HG03039 (cell line): ENCODE results near the gene TAS2R10.
"Not testable (repeated sequence)": the region's sequence is repeated elsewhere in the genome, so short reads cannot be mapped to it uniquely, and the experiment has no call there.

ENCODE experiments used
- ATAC-seq: cut with Tn5 transposase; IDR thresholded peaks from one replicate; pipeline ENCODE4 v1.9.1; 2021; ENCODE audit warnings: mild to moderate bottlenecking, moderate library complexity; ENCODE audit not compliant: unreplicated experiment

TAS2R10 gene

DNA sequence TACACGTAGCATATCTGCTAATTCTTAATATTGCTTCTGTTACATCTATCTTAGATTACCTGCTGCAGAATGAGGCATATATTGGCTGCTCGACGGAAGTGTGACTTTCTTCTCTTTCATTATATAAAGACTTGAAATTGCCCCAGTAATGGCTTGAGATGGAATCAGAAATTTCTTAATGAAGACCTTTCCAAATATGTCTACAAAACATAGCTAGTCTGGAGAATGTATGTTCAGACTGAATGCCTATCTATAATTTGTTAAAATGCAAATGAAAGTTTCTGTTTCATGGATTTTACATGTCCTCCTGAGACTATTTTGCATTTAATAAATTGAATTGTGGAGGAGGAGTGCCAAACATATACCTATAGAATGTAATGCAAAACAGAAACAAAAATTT, at the start of gene TAS2R10:
Gene TAS2R10 (minus strand): TSS at position 101 of the 400 bp plus-strand sequence. CDS start 89 bp downstream, at position 12.
- ATAC-seq: no peak

DNA sequence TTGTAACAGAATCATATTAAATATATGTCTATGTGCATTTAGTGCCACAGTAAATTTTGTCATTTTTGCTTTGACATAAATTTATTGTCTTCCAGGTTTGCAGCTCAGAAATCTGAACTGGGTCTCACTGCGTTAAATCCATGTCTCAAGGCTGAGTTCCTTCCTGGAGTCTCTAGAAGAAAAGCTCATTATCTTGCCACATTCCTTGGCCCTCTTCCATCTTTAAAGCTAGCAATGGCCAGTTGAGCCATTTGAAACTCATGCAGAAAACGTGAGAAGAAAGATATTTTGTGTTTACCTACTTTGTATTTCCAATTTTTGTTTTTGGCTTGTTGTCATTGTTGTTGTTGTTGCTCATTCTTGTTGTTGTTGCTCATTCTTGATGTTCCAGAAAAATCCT, 47.2 kb upstream of the TAS2R10 start:
- ATAC-seq: no peak

- no peak for ATAC-seq
These were observed 41.2 kb upstream of the TAS2R10 start for GRCh38 chr12:10867381-10867780.

DNA sequence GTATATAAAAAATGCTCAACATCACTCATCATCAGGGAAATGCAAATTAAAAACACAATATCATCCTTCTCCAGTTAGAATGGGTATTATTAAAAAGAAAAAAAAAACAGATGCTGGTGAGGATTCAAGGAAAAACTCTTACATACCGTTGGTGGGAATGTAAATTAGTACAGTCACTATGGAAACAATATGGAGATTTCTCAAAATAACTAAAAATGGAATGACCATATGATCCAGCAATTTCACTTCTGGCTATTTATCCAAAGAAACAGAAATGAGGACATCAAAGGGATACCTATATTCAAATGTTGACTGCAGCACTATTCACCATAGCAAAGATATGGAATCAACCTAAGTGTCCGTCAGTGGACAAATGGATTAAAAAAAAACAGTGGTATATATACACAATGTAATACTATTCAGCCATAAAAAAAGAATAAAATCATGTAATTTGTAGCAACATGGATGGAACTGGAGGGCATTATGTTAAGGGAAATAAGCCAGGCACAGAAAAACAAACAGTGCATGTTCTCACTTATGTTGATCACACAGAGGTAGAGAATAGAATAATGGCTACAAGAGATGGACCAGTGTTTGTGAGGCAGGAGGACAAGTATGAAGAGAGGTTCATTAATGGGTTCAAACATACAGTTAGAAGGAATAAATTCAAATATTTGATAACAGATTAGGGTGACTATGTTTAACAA, 37.5 kb upstream of the TAS2R10 start:
- ATAC-seq: no peak

DNA sequence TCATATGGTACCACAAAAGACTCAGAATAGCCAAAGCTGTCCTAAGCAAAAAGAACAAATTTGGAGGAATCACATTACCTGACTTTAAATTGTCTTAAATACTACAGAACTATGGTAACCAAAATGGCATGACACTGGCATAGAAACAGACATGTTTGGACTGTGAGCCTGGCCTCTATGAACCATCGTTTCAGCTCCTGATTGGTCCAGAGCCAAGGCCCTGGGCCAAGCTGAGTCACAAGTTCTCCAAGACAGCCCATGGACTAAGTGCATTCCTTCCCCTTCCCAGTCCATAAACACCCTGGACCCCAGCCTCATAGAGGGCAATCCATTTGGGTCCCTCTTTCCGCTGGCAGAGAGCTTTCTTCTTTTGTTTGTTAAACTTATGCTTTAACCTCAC, 35.2 kb upstream of the TAS2R10 start:
- no peak for ATAC-seq

GRCh38 chr12:10855807-10856206, 29.6 kb upstream of the TAS2R10 start:
- ATAC-seq: no peak

- ATAC-seq: no peak
These were observed 27.6 kb upstream of the TAS2R10 start for GRCh38 chr12:10853776-10854175.

GRCh38 chr12:10851243-10851858, 25.2 kb upstream of the TAS2R10 start:
- no peak for ATAC-seq

GRCh38 chr12:10849425-10849878, 23.3 kb upstream of the TAS2R10 start, which contains the start of gene PRR4:
Gene PRR4, minus strand, starts transcription at chr12:10849475. Its CDS starts 38 bp downstream, at chr12:10849437.
- ATAC-seq: no peak

DNA sequence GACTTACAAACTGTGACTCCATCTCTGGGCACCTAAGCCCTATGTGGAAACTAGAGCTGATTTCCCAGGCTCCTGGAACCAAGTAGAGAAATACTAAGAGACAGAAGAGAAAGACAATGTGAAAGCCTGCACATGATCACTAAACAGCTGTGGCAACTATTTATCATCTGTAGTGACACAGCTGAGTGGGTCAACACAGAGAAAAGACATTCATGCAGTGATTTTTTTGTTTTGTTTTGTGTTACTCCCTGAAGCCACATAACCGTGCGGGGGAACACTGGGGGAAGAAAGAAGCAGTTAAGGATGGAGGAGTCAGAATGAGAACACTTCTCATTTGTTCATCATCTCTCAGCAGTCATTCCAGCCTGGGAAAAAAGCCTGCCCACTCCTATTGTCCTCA, 21.6 kb upstream of the TAS2R10 start:
- ATAC-seq: no peak

DNA sequence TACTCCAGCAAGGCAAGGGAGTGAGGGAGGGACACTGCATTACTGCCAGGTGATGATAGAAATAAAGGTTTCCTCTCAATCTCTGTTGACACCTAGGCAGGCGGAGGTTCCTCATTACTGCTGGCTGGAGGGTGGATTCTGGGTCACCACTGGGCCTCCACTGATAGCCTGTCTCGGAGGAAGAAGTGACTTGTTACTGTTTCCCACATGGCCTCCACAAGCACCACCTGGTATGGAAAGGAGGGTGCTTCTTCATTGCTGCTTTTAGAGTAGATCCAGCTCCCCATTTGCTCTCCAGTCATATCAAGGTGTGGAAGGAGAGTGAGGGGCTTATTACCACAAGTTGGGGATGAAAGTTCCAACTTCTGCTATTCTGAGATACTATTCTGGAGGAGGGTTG, 16.7 kb upstream of the TAS2R10 start:
- no peak for ATAC-seq

DNA sequence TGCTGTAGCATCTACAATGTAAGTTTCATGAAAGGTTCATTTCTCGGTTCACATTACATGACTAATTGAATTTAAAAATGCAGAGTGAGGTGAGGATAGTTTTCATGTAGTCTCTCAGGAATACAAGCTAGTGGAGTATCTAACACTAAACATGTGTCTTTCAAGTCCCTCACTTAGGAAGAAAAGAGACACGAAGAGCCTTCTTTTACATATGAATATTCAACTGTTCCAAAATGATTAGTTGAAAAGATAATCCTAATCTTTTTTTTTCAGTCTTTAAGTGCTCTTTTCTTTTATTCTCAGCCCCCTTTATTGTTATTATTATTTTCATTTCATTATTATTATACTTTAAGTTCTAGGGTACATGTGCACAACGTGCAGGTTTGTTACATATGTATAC, 12.3 kb upstream of the TAS2R10 start:
- ATAC-seq: no peak

GRCh38 chr12:10829994-10830393, 3.8 kb upstream of the TAS2R10 start:
- ATAC-seq: no peak

DNA sequence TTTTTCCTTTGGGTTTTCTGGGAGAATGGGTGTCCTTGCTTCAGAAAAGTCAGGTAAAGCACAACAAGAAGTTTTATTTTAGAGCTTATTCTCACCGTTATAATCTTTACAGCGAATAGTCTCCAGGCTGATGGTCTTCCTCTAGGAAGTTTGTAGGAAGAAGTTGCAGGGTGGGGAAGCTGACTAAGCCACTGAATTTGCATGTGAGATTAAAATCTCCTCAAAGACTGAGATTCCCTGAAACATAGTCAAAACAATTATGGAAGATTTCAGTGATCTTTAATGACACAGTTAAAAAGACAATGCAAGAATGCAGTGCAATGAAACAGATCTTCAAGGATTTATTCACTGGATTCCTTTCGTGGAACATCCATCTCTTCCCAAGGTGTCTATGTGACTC, 1.2 kb downstream of the TAS2R10 start:
- ATAC-seq: no peak

GRCh38 chr12:10811883-10812536, 14.1 kb downstream of the TAS2R10 start:
- no peak for ATAC-seq

DNA sequence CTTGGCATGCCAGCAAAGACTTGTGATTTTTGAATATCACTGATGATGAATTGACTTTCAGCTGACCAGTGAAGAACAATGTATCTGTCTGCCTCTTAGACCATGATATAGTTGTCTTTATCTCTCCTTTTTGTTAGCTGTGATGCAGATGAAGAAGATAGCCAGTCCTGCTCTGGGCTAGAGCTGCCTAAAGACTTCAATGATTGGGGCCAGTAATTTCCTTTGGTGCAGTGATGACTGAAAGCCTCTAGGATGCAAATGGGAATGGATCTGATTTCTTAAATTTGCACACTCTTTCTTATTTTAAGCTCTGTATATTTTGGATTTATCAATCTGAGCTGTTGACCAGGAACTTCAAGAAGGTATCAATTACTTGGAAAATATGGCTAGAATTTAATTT, 16.1 kb downstream of the TAS2R10 start, which contains the start of gene TAS2R9:
Gene TAS2R9 (minus strand): TSS at position 101 of the 400 bp plus-strand sequence. CDS start 93 bp downstream, at position 8.
- ATAC-seq: no peak

DNA sequence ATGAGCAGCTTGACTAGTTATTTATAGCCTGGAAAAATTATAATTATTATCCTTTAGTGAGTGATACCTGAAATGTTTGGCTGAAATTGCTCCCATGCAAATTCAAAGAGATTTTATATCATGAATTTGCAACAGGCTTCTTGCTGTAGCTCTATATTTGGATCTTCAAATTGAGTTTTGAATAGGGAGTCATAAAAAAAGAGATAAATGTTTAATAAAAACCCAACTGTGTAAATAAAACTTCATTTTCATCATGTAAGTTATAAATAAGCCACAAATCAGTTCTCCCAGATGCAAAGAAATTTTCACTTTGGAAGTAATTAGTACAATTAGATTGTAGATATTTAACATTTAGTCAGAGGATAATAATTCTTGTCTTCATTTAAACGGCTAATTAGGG, 19.0 kb downstream of the TAS2R10 start, which contains the start of gene TAS2R8:
Gene TAS2R8 (minus strand): TSS at position 101 of the 400 bp plus-strand sequence. CDS start 306 bp downstream, outside the sequence.
- ATAC-seq: no peak

- ATAC-seq: no peak
These were observed 23.6 kb downstream of the TAS2R10 start, which contains the start of gene TAS2R7 for GRCh38 chr12:10802587-10802986. Gene TAS2R7, minus strand, starts transcription at chr12:10802627. Its CDS starts 57 bp downstream, at chr12:10802570.

- ATAC-seq: no peak
These were observed 24.4 kb downstream of the TAS2R10 start for GRCh38 chr12:10801741-10802140.

- no peak for ATAC-seq
These were observed 31.9 kb downstream of the TAS2R10 start for GRCh38 chr12:10794222-10794621.

GRCh38 chr12:10791769-10792168, 34.4 kb downstream of the TAS2R10 start:
- ATAC-seq: not testable (repeated sequence)
